Suppressor macrophage treated with lipopolysaccharide for 4 hours (primary cell): ENCODE measurements around the gene TBX19.
"Not testable (repeated sequence)": the region's sequence is repeated elsewhere in the genome, so short reads cannot be mapped to it uniquely, and the experiment has no call there.

ENCODE experiments used
- DNase-seq: peaks from one replicate; pipeline ENCODE4 v3.0.0-alpha.2; 2020

Gene TBX19

DNA sequence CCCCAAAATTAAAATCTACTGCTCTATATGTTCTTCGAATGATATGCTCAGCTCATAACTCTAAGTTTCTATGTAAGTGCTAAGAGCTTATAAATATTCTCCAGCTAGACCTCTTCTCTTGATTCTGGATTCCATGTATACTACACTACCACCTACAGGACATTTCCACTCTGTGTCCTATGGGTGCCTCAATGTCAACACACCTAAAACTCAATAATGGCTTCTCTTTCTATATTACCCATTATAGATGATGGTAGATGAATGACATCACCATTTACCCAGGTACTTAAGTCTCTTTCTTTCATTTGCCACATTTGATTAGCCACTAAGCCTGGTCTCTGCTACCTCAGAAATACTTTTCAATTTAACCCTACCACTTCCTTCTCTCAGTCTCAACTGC, 41.3 kb downstream of the TBX19 start:
- DNase-seq: no peak

GRCh38 chr1:168324745-168325425, 44.2 kb downstream of the TBX19 start:
- DNase-seq: no peak

DNA sequence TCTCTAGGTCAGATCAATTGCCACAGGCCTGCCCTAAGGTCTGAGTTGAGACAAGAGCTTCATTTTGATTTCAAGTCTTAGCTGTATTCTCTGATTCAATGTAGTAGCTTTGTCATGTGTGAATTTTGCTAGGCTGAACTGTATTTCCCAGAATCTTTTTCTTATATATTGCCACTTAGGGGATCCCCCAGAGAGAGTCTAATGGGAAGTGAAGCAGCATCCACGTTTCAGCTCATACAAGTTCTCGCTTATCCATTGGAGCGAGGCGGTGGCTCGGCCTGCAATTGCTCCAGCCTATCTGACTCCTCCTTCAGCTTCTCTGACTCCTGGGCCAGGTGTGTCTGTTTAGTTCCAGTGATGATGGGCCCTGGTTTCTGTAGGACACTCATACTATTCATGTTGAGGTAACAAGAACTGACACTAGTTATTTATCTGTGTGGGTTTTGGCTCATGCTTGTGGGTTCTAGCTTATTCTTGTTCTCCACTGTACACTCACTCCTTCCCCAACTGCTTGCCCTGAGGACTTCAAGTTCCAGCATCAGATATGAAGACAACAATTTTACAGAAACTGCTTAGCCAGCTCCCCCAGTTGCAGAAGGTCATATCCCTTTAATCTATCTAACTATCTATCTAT, 48.2 kb downstream of the TBX19 start:
- DNase-seq: no peak

- no peak for DNase-seq
Observed at GRCh38 chr1:168330285-168330684, 49.6 kb downstream of the TBX19 start.

GRCh38 chr1:168331569-168331968, 50.9 kb downstream of the TBX19 start:
- no peak for DNase-seq

GRCh38 chr1:168333562-168334276, 53.0 kb downstream of the TBX19 start:
- no peak for DNase-seq

DNA sequence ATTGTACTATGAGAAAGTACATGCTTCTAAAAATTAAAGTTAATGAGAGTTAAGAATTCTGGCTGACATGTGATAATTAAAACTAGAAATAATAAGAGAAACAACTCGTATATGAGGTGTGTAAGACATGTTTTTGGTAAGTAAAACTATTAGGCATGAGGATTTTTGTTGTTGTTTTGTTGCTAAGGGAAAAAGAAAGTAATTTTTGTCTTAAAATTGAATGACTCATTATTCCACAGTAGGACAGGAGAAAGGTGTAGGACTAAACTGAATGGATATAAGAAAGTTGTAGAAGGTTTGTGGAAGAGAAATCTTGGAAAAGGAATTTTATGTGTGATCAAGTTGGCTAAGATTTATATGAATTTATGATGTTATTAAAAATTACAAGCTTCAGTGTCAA, 54.8 kb downstream of the TBX19 start:
- DNase-seq: peak; percentile 30

GRCh38 chr1:168338589-168339503, 58.2 kb downstream of the TBX19 start:
- DNase-seq: no peak

- DNase-seq: peak; percentile 55
Observed at GRCh38 chr1:168340781-168341482, 60.3 kb downstream of the TBX19 start.

- peak; percentile 58 for DNase-seq
Observed at GRCh38 chr1:168341483-168341975, 60.9 kb downstream of the TBX19 start.

DNA sequence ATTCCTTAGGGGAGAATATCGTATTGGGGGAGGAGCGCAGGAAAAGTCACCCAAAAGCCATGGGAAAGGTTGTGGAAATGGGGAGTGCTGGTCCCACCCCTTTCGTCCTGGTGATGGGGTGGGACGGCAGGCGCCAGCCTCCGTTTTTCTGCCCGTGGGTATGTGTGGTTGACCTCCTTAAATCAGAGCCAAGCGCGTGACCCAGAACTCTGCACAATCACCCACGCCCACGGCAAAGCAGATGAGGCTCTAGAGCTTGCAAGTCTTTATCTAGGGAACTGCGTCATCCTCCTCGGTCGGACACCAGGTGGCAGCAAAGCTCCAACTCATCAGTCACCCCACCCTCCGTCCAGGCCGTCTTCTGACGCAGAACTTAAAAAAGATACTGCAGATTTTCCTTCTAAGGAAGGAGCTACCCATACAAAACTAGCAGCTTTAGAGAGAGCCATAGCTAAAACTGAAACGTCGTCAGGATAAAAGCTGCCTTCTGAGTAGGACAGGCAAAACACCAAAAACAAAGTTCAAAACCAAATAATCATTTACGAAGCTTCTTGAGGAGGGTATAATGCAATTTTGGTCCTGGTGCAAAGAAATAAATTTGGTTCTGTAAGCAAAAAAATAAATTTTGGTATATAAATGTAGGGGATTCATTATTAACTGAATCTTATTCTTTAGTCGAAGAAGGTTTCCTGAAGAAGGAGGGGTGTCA, 62.0 kb downstream of the TBX19 start:
- DNase-seq: peak; percentile 94

DNA sequence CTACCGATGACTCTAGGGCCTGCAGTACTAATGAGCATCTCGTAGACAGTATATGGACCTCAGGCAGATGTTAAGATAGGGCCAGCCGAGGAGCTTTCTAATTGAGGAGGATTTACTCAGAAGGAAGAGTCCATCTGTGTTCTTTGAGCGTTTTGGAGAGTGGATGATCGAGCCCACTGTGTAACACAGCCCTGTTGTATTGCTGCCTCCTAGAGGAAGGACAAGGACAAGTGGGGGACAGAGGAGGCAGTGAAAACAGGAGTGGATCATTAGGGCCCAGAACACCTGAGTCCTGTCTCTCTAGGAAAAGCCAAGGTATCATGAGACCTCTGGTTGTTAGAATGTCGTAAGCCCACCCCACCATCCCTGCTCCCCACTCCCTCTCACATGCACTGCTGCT, 62.9 kb downstream of the TBX19 start:
- DNase-seq: no peak

- DNase-seq: no peak
Observed at GRCh38 chr1:168344517-168344916, 63.8 kb downstream of the TBX19 start.

DNA sequence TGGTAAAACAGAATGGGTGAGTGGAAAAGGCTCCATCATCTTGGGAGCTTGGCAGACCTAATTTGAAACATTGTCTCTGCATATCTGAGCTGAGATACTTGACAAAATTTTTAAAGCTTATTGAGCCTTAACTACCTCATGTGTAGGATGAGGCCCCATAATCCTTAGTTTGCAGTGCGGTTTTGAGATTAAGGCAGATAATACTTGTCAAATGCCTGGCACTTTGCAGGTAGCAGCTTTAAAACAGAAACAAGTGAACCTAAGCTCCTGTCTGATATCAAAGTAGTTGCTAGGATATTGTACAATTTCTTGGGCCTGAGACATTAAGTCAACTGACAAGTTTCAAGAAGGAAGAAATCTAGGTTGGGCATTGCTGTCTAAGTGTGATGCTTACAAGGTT, 65.3 kb downstream of the TBX19 start:
- DNase-seq: no peak

GRCh38 chr1:168347630-168348029, 67.0 kb downstream of the TBX19 start:
- no peak for DNase-seq

- DNase-seq: peak; percentile 78
Observed at GRCh38 chr1:168348146-168348709, 67.6 kb downstream of the TBX19 start.

DNA sequence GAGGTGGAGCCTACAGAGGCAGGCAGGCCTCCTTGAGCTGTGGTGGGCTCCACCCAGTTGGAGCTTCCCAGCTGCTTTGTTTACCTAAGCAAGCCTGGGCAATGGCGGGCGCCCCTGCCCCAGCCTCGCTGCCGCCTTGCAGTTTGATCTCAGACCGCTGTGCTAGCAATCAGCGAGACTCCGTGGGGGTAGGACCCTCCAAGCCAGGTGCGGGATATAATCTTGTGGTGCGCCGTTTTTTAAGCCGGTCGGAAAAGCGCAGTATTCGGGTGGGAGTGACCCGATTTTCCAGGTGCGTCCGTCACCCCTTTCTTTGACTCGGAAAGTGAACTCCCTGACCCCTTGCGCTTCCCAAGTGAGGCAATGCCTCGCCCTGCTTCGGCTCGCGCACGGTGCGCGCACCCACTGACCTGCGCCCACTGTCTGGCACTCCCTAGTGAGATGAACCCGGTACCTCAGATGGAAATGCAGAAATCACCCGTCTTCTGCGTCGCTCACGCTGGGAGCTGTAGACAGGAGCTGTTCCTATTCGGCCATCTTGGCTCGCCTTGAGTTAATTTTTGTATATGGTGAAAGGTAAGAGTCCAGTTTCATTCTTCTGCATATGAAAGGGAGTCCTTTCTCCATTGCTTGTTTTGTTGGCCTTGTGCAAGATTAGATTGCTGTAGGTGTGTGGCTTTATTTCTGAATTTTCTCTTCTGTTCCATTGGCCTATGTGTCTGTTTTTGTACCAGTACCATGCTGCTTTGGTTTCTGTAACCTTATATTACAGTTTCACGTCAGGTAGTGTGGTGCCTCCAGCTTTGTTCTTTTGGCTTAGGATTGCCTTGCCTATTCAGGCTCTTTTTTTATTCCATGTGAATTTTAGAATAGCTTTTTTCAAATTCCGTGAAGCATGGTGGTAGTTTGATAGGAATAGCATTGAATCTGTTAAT, 73.9 kb downstream of the TBX19 start:
- DNase-seq: not testable (repeated sequence)

- DNase-seq: no peak
Observed at GRCh38 chr1:168360151-168361021, 79.7 kb downstream of the TBX19 start.

- no peak for DNase-seq
Observed at GRCh38 chr1:168361252-168361651, 80.6 kb downstream of the TBX19 start.
